Caco-2 (cell line): ENCODE data around the gene IL32. TPM values are rescaled to one million over a fixed set of nuclear protein-coding genes. Genes with fewer than 3 reads are reported as not detected.

Experiments used
- BruUV-seq: library from RNA; stranded (reverse); fragments of 400-500 nt; replicated peaks from 2 replicates; lab custom pipeline; 2021; lab: Mats Ljungman, UMichigan
- CTCF ChIA-PET: fragments of 300-600 bp; sonication (Branson Sonifier 250); formaldehyde crosslinking; loops from one replicate; lab custom pipeline; 2022; ENCODE audit warnings: antibody characterized with exemption; lab: Charles Lee
- POLR2A ChIA-PET: fragments of 300-600 bp; sonication (Branson Sonifier 250); formaldehyde crosslinking; loops from one replicate; lab custom pipeline; 2022; ENCODE audit warnings: antibody characterized with exemption; lab: Charles Lee
- DNase-seq, 2 experiments: peaks; one replicate each; pipeline versions ENCODE4 v3.0.0 to v3.0.0-alpha.2; 2020 to 2022
- H3K27me3 ChIP-seq: replicated peaks from 2 replicates; pipeline ENCODE4 v1.6.0; 2011; ENCODE audit warnings: low read length; ENCODE audit not compliant: control insufficient read depth, insufficient read depth
- H3K36me3 ChIP-seq: 2 replicates; pipeline ENCODE4 v1.5.1; 2011; ENCODE audit warnings: low read length; ENCODE audit not compliant: control insufficient read depth, insufficient read depth
- H3K4me1 ChIP-seq: fragments of 250-450 bp; sonication (Bioruptor Pico); 2 replicates; pipeline ENCODE4 v1.5.1; 2020; ENCODE audit warnings: mild to moderate bottlenecking
- H3K4me3 ChIP-seq: 2 replicates; pipeline ENCODE4 v1.5.1; 2011; ENCODE audit warnings: low read depth, mild to moderate bottlenecking, control low read depth, low read length
- H3K9me3 ChIP-seq: fragments of 250-450 bp; sonication (Bioruptor Pico); 2 replicates; pipeline ENCODE4 v1.5.1; 2020; ENCODE audit warnings: mild to moderate bottlenecking, moderate library complexity
- H3K27ac Mint-ChIP-seq: one replicate; pipeline ENCODE4 v1.8.0; 2022; ENCODE audit warnings: mixed read lengths; ENCODE audit not compliant: unreplicated experiment
- H3K27me3 Mint-ChIP-seq: one replicate; pipeline ENCODE4 v1.8.0; 2022; ENCODE audit warnings: mixed read lengths; ENCODE audit not compliant: insufficient read depth, unreplicated experiment
- H3K36me3 Mint-ChIP-seq: one replicate; pipeline ENCODE4 v1.8.0; 2022; ENCODE audit warnings: mild to moderate bottlenecking, mixed read lengths; ENCODE audit not compliant: insufficient read depth, unreplicated experiment
- H3K4me1 Mint-ChIP-seq: one replicate; pipeline ENCODE4 v1.8.0; 2022; ENCODE audit warnings: low read depth, mixed read lengths; ENCODE audit not compliant: unreplicated experiment
- H3K4me3 Mint-ChIP-seq: one replicate; pipeline ENCODE4 v1.8.0; 2022; ENCODE audit warnings: mild to moderate bottlenecking, moderate library complexity, mixed read lengths; ENCODE audit not compliant: unreplicated experiment
- H3K9me3 Mint-ChIP-seq: one replicate; pipeline ENCODE4 v1.8.0; 2022; ENCODE audit warnings: mixed read lengths; ENCODE audit not compliant: unreplicated experiment
- CTCF ChIP-seq, 2 experiments: fragments of 200-600 bp in 1 of 2; IDR thresholded peaks; 1 replicate in 1 of 2; 2 replicates in 1 of 2; pipeline versions ENCODE4 v1.5.1 to v1.8.0; 2011 to 2022; ENCODE audit warnings: antibody characterized with exemption in 1 of 2, control low read depth in 1 of 2, inconsistent platforms in 1 of 2, low read depth in 1 of 2, low read length in 1 of 2, mild to moderate bottlenecking in 1 of 2, moderate library complexity in 1 of 2; ENCODE audit not compliant: insufficient read depth in 1 of 2, severe bottlenecking in 1 of 2, unreplicated experiment in 1 of 2
- intact Hi-C: fragments of 100-400 bp; cut with micrococcal nuclease; formaldehyde crosslinking; loops from one replicate; pipeline ENCODE4 v1.10.0; 2022; ENCODE audit not compliant: unreplicated experiment
- total RNA-seq: library from RNA; stranded (reverse); gene quantifications from 2 replicates; pipeline ENCODE4 v1.2.3, GENCODE V29; 2022

Gene IL32
- total RNA-seq, 1 experiment from 2014 or later: 149 TPM

- POLR2A ChIA-PET: interaction anchor here (0.5 to 0.9 kb wide), 3 partner anchors 37 to 71 kb away, joined by 3 to 6 read pairs (median 3); no protein-coding TSS in a partner anchor
Measured at GRCh38 chr16:3058139-3059030, 7.1 kb upstream of the IL32 start.

GRCh38 chr16:3059041-3059722 lies 6.3 kb upstream of the IL32 start:
- Histone ChIP-seq H3K36me3 (no peaks in the 10 kb centered on the region), H3K4me3 (peak overlapping the region; percentile 91), H3K27me3 (no peaks in the 10 kb centered on the region), H3K9me3 (no peaks in the 10 kb centered on the region), H3K4me1 (peaks cover 15% of the 10 kb centered on the region)
- intact Hi-C loops: loop anchor here (1.0 to 2.0 kb wide), 3 partner anchors 48 to 70 kb away; no protein-coding TSS in a partner anchor
- ChIA-PET CTCF (interaction anchor here (0.6 to 2.7 kb wide), 21 partner anchors 12 to 100 kb away, joined by 3 to 44 read pairs (median 5); partner anchors contain the start of genes MMP25, TNFRSF12A, ZNF205 and ZNF213), POLR2A (interaction anchor here (0.6 to 1.1 kb wide), 4 partner anchors 36 to 76 kb away, joined by 3 to 11 read pairs (median 6); partner anchors contain the start of gene ZNF213)
- H3K4me1 Mint-ChIP-seq: no peaks in the 10 kb centered on the region
- TF ChIP-seq CTCF (IDR thresholded peaks at IDR 0.05; ENCODE audit: insufficient read depth in 1 of 2, low read depth in 1 of 2, low read length in 1 of 2, severe bottlenecking in 1 of 2, unreplicated experiment in 1 of 2): peak; percentile 70 to 93
- no peaks in the 10 kb centered on the region for H3K9me3 Mint-ChIP-seq
- H3K27me3 Mint-ChIP-seq: no peaks in the 10 kb centered on the region
- no TSS peak for BruUV-seq
- no peaks in the 10 kb centered on the region for H3K36me3 Mint-ChIP-seq
- DNase-seq: peak; percentile 94 to 95
- H3K27ac Mint-ChIP-seq: peak overlapping the region; percentile 90
- peak overlapping the region; percentile 81 for H3K4me3 Mint-ChIP-seq

More at GRCh38 chr16:3058139-3059030, 7.1 kb upstream of the IL32 start:
- CTCF ChIA-PET: interaction anchor here (0.6 to 2.7 kb wide), 17 partner anchors 11 to 101 kb away, joined by 3 to 44 read pairs (median 6); partner anchors contain the start of genes MMP25, TNFRSF12A, ZNF205 and ZNF213
- no TSS peak for BruUV-seq
- Mint-ChIP-seq H3K27ac (no peak overlapping the region), H3K4me3 (peak overlapping the region; percentile 81), H3K27me3 (no peaks in the 10 kb centered on the region), H3K9me3 (no peaks in the 10 kb centered on the region), H3K36me3 (no peaks in the 10 kb centered on the region), H3K4me1 (no peaks in the 10 kb centered on the region)
- no peaks in the 10 kb centered on the region for H3K9me3 ChIP-seq
- H3K27me3 ChIP-seq: no peaks in the 10 kb centered on the region
- intact Hi-C loops: loop anchor here (1.0 to 2.0 kb wide), 3 partner anchors 48 to 71 kb away; no protein-coding TSS in a partner anchor
- H3K4me1 ChIP-seq: peaks cover 13% of the 10 kb centered on the region
- H3K36me3 ChIP-seq: no peaks in the 10 kb centered on the region
- peak in 1 of 2 experiments; percentile 33 for DNase-seq
- no peak for TF ChIP-seq CTCF (IDR thresholded peaks at IDR 0.05; ENCODE audit: insufficient read depth in 1 of 2, low read depth in 1 of 2, low read length in 1 of 2, severe bottlenecking in 1 of 2, unreplicated experiment in 1 of 2)
- H3K4me3 ChIP-seq: peak overlapping the region; percentile 91
